Pancreas (tissue), 10 donors: Measurements from ENCODE around the gene GSG1L. TPM values are rescaled to one million over a fixed set of nuclear protein-coding genes. Genes with fewer than 3 reads are reported as not detected.
A peak's percentile ranks its signal among the peaks of the same experiment; 100 is the strongest.

Experiments
- ATAC-seq, 4 donors: fragments of 200-7000 bp; cut with Tn5 transposase; one replicate each; pipeline versions ENCODE4 v1.8.0 to v1.9.1; 2020; ENCODE audit warnings: mild to moderate bottlenecking in 4 of 4, moderate library complexity in 4 of 4
- DNase-seq, 6 donors: peaks; one replicate each; pipeline ENCODE4 v3.0.0-alpha.2; 2020
- FAIRE-seq: peaks from 2 replicates; lab custom pipeline; 2012; peaks lifted over from hg19 to GRCh38; lab: Jason Lieb, UNC
- H3K27ac ChIP-seq, 4 donors: fragments of 200-600 bp; sonication (generic); 1 replicate in 3 of 4; 2 replicates in 1 of 4; pipeline versions ENCODE4 v1.5.0 to v1.8.0; 2020
- H3K27me3 ChIP-seq, 4 donors: fragments of 200-600 bp; one replicate each; pipeline ENCODE4 v1.8.0; 2021
- H3K36me3 ChIP-seq, 3 donors: fragments of 200-600 bp; sonication (generic) in 1 of 3; one replicate each; pipeline versions ENCODE4 v1.5.0 to v1.8.0; 2020 to 2021
- H3K4me1 ChIP-seq, 3 donors: fragments of 200-600 bp; one replicate each; pipeline ENCODE4 v1.8.0; 2021
- H3K4me3 ChIP-seq, 4 donors: fragments of 200-600 bp; sonication (generic) in 2 of 4; one replicate each; pipeline versions ENCODE4 v1.5.0 to v1.8.0; 2020 to 2021
- H3K9me3 ChIP-seq, 4 donors: fragments of 200-600 bp; one replicate each; pipeline ENCODE4 v1.8.0; 2021
- CTCF ChIP-seq, 4 donors: fragments of 200-600 bp; sonication (generic) in 3 of 4; IDR thresholded peaks; one replicate each; pipeline versions ENCODE4 v1.5.0 to v1.8.0; 2021; ENCODE audit warnings: antibody characterized with exemption in 4 of 4
- WGBS, 2 donors: extraction: QIAGEN DNeasy Blood & Tissue Kit; methylation state at CpG; one replicate each; pipeline ENCODE4 v1.1.7; 2013; 5-methylcytosine and 5-hydroxymethylcytosine counted together
- intact Hi-C, 3 donors: fragments of 100-400 bp; cut with DNase I; formaldehyde crosslinking; loops; one replicate each; pipeline versions ENCODE4 v1.11.1 to v1.14.2; 2022
- polyA plus RNA-seq, 2 donors: library from polyadenylated mRNA; stranded (reverse); fragments of 200-250 nt; gene quantifications; one replicate each; pipeline ENCODE4 v1.2.3, GENCODE V29; 2013
- total RNA-seq, 6 donors: library from RNA; stranded (reverse); fragmentation: NEBNext Ultra II Directional in 4 of 6; extraction: Animal tissue kit (Norgen Biotek cat#: 25700) in 4 of 6; gene quantifications; one replicate each; pipeline versions ENCODE4 v1.2.1 to v1.2.4, GENCODE V29; 2021 to 2023
- donor health status: healthy with polysubstance abuse.
- donor health status: DM: no; HTN: no; CAD: no; lungs with moderate emphysema.
- donor health status: DM: no; HTN: no; CAD: no.
- donor health status: control.
- donor health status: control.
- donor health status: Bipolar disorder and iron deficiency.
- donor health status: DM: yes; HTN: yes; CAD: no.
- donor health status: DM: no; HTN: no; CAD: no.
- donor health status: DM: no; HTN: no; CAD: no.
- donor health status: DM: yes; HTN: yes; CAD: no.

The GSG1L gene
- total and polyA plus RNA-seq, 8 donors, result 0.02 to 0.12 TPM; not detected in 6

- Histone ChIP-seq H3K9me3 (no peaks in the 10 kb centered on the region), H3K4me1 (no peaks in the 10 kb centered on the region), H3K27me3 (no peaks in the 10 kb centered on the region), H3K4me3 (no peak overlapping the region), H3K27ac (no peak overlapping the region), H3K36me3 (no peaks in the 10 kb centered on the region)
- intact Hi-C loops, result no loop called here
- ATAC-seq (no peak), DNase-seq (peak in 1 of 6 donors; percentile 6), FAIRE-seq (no peak)
- no peak for TF ChIP-seq CTCF (IDR thresholded peaks at IDR 0.05)
- 92 to 100% methylated on average over 2 to 3 of the region's 3 CpGs for WGBS, 2 donors
Measured at GRCh38 chr16:28089205-28089991, 25.9 kb upstream of the GSG1L start.

DNA sequence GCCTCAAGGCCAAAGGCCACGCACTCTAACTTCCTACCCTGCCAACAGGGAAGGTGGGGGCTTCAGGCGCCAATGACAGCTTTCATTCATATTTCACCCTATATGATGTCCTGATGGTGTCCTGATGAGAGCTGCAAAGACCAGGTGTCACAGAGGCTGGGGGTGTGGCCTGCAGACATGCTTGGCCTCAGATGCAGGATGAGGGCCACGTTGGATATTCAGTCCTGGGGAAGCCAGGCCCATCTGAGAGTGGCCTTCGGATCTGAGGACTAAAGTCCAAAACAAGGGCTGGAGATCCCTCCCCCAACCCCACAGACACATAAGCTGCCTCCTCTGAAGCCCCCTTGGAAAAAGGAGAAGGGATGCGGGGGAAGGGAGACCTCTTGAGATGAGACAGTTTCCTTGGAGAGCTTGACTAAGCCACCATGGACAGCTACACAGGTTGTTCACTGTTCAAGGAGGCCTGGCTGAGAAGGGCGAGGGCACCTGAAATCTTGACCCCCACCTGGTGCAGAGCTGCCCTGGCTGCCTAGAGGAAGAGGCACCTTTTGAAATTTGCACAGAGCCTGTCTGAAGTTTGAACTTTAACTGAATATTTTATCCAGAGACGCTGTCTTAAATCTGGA, 24.3 kb upstream of the GSG1L start:
- Histone ChIP-seq H3K36me3 (no peaks in the 10 kb centered on the region), H3K27me3 (no peaks in the 10 kb centered on the region), H3K9me3 (no peaks in the 10 kb centered on the region), H3K4me3 (no peak overlapping the region), H3K4me1 (no peaks in the 10 kb centered on the region), H3K27ac (no peak overlapping the region)
- ATAC-seq, result peak in 1 of 4 donors; percentile 14
- no peak for TF ChIP-seq CTCF (IDR thresholded peaks at IDR 0.05)
- no peak for DNase-seq
- 83 to 84% methylated on average over 7 of the region's 7 CpGs for WGBS, 2 donors
- intact Hi-C loops, result no loop called here
- no peak for FAIRE-seq

GRCh38 chr16:28087140-28087660, 23.7 kb upstream of the GSG1L start:
- intact Hi-C loops, result no loop called here
- H3K4me3 ChIP-seq, result no peak overlapping the region

GRCh38 chr16:28086186-28087139, 22.9 kb upstream of the GSG1L start:
- 79 to 87% methylated on average over 21 of the region's 21 CpGs for WGBS, 2 donors
- FAIRE-seq, result no peak
- Histone ChIP-seq H3K4me1 (no peaks in the 10 kb centered on the region), H3K36me3 (no peaks in the 10 kb centered on the region), H3K27me3 (no peaks in the 10 kb centered on the region), H3K27ac (no peak overlapping the region), H3K4me3 (no peak overlapping the region), H3K9me3 (no peaks in the 10 kb centered on the region)
- DNase-seq, result no peak
- intact Hi-C loops, result no loop called here
- TF ChIP-seq CTCF (IDR thresholded peaks at IDR 0.05), result no peak
- no peak for ATAC-seq

More at GRCh38 chr16:28087140-28087660, 23.7 kb upstream of the GSG1L start:
- ATAC-seq, result no peak
- Histone ChIP-seq H3K27me3 (no peaks in the 10 kb centered on the region), H3K36me3 (no peaks in the 10 kb centered on the region), H3K4me1 (no peaks in the 10 kb centered on the region), H3K27ac (no peak overlapping the region), H3K9me3 (no peaks in the 10 kb centered on the region)
- no peak for FAIRE-seq
- no peak for TF ChIP-seq CTCF (IDR thresholded peaks at IDR 0.05)
- no peak for DNase-seq
- WGBS, 2 donors, result 79 to 81% methylated on average over 5 to 8 of the region's 8 CpGs
